Breast epithelium (tissue), 3 donors: ENCODE data around the gene HPX.

Experiments used
- CTCF ChIP-seq, 3 donors: fragments of 450-650 bp; IDR thresholded peaks; one replicate each; pipeline ENCODE4 v1.5.1; 2016 to 2017; ENCODE audit warnings: antibody characterized with exemption in 3 of 3, mild to moderate bottlenecking in 3 of 3, moderate library complexity in 3 of 3
- POLR2A ChIP-seq: fragments of 450-650 bp; IDR thresholded peaks from one replicate; pipeline ENCODE4 v1.6.1; 2016; ENCODE audit warnings: antibody characterized with exemption, mild to moderate bottlenecking, moderate library complexity
- POLR2AphosphoS5 ChIP-seq, 3 donors: sonication (generic); formaldehyde crosslinking; IDR thresholded peaks; one replicate each; pipeline ENCODE4 v1.6.1; 2017; ENCODE audit warnings: antibody characterized with exemption in 3 of 3

- TF ChIP-seq POLR2A (no peak), CTCF (IDR thresholded peaks at IDR 0.05) (peak; percentile 40 to 71 (median 63)), POLR2AphosphoS5 (IDR thresholded peaks at IDR 0.05) (no peak)
Measured at GRCh38 chr11:6443269-6444003, 2.6 kb upstream of the HPX start.
